Choroid plexus epithelial cell (primary cell): ENCODE data around the gene ARHGEF4.

ENCODE experiments used
- DNase-seq: peaks from one replicate; pipeline ENCODE4 v3.0.0-alpha.2; 2010; ENCODE audit warnings: low read depth
- H3K4me3 ChIP-seq: 2 replicates; pipeline ENCODE4 v1.5.1; 2011; ENCODE audit warnings: low read depth, mild to moderate bottlenecking, control low read depth, low read length, moderate library complexity
- TF ChIP-seq, protein P1 (sequence below): conservative IDR thresholded peaks from 2 replicates; pipeline ENCODE4 v1.5.1; 2011; ENCODE audit warnings: low read depth, mild to moderate bottlenecking, control low read depth, inconsistent platforms, low read length, moderate library complexity

The ARHGEF4 gene

DNA sequence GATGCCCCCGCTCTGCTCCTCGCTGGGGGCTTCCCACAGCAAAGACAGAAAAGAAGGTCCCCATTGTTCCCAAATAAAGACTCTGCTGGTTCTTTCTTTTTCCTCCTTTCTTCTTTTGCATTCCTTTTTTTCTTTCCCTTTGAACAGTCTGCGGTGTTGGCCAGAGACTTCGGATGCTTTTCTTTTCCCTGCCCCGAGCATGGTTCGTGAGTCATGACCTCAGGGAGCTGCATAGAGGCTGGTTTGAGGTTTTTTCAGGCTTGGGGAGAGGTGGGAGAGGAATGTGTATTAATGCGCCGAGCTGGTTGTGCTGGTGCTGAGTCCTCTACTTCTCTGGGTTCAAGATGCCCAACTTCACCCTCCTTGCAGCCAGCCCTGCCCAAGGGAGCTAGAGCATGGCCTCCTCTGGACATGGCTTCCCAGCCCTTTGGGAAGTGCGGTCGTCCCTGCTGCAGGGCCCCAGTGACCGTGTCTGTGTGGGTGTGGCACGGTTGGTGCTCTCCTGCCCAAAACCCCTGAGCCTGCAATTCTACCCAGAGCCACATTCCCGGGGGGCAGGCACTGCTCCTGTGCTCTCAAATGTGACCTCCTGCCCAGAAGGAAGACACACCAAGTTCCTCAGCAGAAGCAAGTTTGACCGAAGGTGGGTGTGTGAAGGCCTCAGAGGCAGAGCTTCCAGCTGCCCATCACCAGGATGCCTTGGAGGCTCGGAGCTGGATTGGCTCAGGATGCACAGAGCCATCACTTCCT is 9.0 kb upstream of the ARHGEF4 start:
- TF ChIP-seq, protein P1, sequence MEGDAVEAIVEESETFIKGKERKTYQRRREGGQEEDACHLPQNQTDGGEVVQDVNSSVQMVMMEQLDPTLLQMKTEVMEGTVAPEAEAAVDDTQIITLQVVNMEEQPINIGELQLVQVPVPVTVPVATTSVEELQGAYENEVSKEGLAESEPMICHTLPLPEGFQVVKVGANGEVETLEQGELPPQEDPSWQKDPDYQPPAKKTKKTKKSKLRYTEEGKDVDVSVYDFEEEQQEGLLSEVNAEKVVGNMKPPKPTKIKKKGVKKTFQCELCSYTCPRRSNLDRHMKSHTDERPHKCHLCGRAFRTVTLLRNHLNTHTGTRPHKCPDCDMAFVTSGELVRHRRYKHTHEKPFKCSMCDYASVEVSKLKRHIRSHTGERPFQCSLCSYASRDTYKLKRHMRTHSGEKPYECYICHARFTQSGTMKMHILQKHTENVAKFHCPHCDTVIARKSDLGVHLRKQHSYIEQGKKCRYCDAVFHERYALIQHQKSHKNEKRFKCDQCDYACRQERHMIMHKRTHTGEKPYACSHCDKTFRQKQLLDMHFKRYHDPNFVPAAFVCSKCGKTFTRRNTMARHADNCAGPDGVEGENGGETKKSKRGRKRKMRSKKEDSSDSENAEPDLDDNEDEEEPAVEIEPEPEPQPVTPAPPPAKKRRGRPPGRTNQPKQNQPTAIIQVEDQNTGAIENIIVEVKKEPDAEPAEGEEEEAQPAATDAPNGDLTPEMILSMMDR, result no peak
- H3K4me3 ChIP-seq, result no peak overlapping the region
- peak; percentile 77 for DNase-seq

DNA sequence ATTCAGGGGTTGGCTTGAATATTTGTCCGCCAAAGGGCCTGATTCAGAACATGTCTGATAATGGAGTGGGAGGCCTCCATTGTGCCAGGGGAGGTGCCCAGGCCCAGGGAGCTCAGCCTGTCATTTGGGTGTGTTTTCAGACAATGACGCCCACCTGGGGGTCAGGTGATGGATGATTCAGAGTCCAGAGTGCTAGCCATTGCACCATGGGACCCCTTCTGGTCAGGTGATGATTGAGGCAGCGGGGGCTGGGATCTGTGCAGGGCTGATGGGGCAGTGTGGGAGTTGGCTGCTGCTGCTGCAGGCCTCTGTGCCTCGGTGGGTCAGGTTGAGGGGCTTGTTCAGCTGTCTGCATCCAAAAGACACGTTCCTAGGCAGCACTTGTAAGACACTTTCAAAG is 8.3 kb upstream of the ARHGEF4 start:
- TF ChIP-seq, protein P1, result no peak
- H3K4me3 ChIP-seq, result no peak overlapping the region
- no peak for DNase-seq

DNA sequence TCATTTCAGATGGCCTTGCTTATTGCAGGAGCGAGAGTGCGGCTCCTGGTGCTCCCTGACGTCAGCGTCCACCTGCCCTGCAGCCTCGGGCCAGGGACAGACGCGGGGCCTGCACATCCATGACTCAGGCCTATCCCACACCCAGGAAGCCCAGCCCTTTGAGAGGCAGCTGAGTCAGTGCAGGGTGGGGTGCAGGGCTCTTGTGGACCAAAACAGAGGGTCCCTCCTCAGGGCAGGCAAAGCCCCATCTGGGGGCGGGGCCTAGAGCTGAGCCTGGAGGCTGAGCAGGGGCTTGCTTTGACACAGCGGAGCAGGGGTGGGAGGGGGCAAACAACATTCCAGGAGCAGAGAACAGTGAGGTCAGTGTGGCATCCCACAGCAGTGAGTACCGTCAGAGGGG is 7.7 kb upstream of the ARHGEF4 start:
- TF ChIP-seq, protein P1, result no peak
- H3K4me3 ChIP-seq, result no peak overlapping the region
- peak; percentile 30 for DNase-seq

DNA sequence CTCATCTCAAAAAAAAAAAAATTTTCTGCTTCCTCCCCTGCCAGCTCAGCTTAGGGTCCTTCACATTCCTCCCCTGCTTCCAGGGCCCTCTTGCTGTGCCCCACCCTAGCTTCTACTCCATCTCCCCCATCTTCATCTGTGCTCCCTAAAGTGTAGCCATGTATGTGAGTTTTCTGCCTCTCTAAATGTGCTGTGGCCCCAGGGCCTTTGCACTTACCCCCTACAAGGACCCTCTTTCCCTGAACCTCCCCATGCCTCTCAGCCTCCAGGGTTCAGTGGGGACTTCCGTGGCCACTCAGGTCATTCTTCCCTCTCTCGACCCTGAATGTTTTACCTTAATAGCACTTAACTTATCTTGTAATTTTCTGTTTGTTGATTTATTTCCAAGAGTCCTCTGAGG is 6.2 kb upstream of the ARHGEF4 start:
- TF ChIP-seq, protein P1, result no peak
- no peak for DNase-seq

DNA sequence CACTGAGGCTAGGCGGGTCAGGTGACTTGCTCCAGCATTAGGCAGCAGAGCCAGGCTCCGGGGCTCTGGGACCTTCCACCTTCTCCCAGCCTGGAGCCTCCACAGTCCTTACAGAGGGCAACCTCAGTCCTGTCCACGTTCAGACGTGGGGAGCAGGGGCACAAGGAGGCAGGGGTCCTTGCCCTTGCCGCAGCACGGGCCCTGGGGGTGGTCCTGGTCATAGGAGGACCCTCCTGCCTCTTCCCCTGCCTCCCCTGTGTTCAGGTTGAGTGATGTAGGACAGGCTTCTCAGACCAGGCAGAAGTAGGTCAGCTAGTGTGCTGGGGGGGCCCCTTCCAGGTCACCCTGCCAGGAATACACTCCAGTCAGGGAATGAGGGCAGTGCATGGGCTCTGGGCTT is 5.4 kb upstream of the ARHGEF4 start:
- no peak overlapping the region for H3K4me3 ChIP-seq
- no peak for DNase-seq
- TF ChIP-seq, protein P1, result no peak

More for the DNA sequence above, 6.2 kb upstream of the ARHGEF4 start:
- no peak overlapping the region for H3K4me3 ChIP-seq

DNA sequence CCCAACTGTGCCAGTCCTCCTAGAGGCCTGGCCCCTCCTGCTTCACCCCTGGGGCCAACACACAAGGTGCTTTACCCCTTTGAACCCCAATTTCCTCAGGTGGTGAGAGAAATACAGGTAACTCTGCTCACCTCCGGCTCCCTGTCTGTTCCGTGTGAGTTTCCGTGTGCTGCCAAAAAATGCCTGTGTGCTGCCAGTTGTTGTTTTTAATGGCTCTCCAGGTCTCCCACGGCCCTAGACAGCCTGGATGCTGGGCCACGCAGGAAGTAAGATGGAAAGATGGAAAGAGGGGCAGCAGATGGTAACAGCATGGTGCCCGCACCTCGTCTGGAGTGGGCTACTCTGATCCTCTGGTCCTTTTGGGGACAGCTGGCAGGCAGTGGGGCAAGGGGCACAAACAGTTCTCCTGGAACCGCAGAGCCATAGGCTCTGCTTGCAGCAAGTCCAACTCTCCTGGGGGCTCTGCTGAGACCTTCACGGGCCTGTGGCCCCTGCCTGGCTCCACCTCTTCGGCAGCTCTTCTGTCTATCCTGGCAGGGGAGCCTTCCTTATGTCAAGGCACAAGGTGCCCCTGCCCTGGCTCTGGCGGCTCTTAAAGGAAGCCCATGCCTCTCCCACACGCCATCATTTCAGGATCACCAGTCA is 4.3 kb upstream of the ARHGEF4 start:
- H3K4me3 ChIP-seq, result no peak overlapping the region
- TF ChIP-seq, protein P1, result no peak
- DNase-seq, result no peak
